HG03159 (cell line): ENCODE data around the gene RCSD1.
A peak's percentile ranks its signal among the peaks of the same experiment; 100 is the strongest.

ENCODE experiments used
- ATAC-seq: cut with Tn5 transposase; IDR thresholded peaks from one replicate; pipeline ENCODE4 v1.9.1; 2021; ENCODE audit warnings: mild to moderate bottlenecking, moderate library complexity; ENCODE audit not compliant: unreplicated experiment

Gene RCSD1

GRCh38 chr1:167663002-167663772 is 33.2 kb downstream of the RCSD1 start:
- ATAC-seq: no peak

GRCh38 chr1:167665469-167665868 is 35.4 kb downstream of the RCSD1 start:
- ATAC-seq: no peak

GRCh38 chr1:167666416-167666815 is 36.4 kb downstream of the RCSD1 start:
- ATAC-seq: no peak

GRCh38 chr1:167667536-167667935 is 37.5 kb downstream of the RCSD1 start:
- no peak for ATAC-seq

- peak; percentile 56 for ATAC-seq
These were observed 38.1 kb downstream of the RCSD1 start for GRCh38 chr1:167668108-167668507.

GRCh38 chr1:167669209-167670124 is 39.4 kb downstream of the RCSD1 start:
- ATAC-seq: peak; percentile 51

- ATAC-seq: no peak
These were observed 40.5 kb downstream of the RCSD1 start for GRCh38 chr1:167670563-167670962.

- ATAC-seq: no peak
These were observed 41.9 kb downstream of the RCSD1 start for GRCh38 chr1:167671727-167672511.

- ATAC-seq: no peak
These were observed 42.8 kb downstream of the RCSD1 start for GRCh38 chr1:167672831-167673230.

GRCh38 chr1:167673265-167673664 is 43.2 kb downstream of the RCSD1 start:
- no peak for ATAC-seq

GRCh38 chr1:167674156-167674555 is 44.1 kb downstream of the RCSD1 start:
- no peak for ATAC-seq

GRCh38 chr1:167675440-167675839 is 45.4 kb downstream of the RCSD1 start:
- ATAC-seq: no peak

GRCh38 chr1:167676205-167676915 is 46.3 kb downstream of the RCSD1 start:
- ATAC-seq: no peak

- no peak for ATAC-seq
These were observed 47.1 kb downstream of the RCSD1 start for GRCh38 chr1:167676916-167677848.

- no peak for ATAC-seq
These were observed 48.4 kb downstream of the RCSD1 start for GRCh38 chr1:167678422-167678821.

- no peak for ATAC-seq
These were observed 48.8 kb downstream of the RCSD1 start for GRCh38 chr1:167678838-167679237.

- no peak for ATAC-seq
These were observed 49.7 kb downstream of the RCSD1 start for GRCh38 chr1:167679714-167680113.

GRCh38 chr1:167681024-167681423 is 51.0 kb downstream of the RCSD1 start:
- no peak for ATAC-seq

- ATAC-seq: no peak
These were observed 51.5 kb downstream of the RCSD1 start for GRCh38 chr1:167681451-167682098.
